ENCODE results near the gene IKZF4.

DNA sequence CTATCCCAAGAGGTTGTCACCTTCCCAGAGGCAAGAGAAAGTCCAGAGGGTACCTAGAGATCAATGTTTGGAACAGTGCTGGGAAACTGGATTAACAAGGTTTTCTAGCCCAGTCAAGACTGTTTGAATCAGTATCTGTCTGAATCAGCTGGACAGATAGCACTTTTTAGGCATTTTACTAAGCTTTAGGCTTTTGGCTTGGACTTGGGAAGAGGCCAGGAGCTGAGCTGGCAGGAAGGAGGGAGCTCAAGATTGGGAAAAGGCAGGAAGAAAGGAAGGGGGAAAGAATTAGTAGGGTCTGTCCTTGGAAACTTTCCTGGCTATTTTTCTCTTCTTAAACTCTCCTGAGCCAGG is 8.3 kb downstream of the IKZF4 start:
- no peak for TF ChIP-seq CTCF (conservative IDR thresholded peaks at IDR 0.05 in 1 of 2, IDR thresholded peaks at IDR 0.05 in 1 of 2; ENCODE audit: low read depth in 1 of 2, low read length in 2 of 2)
- no peak for TF ChIP-seq EZH2 (IDR thresholded peaks at IDR 0.05; ENCODE audit: low read length, missing control alignments)
